Naive thymus-derived CD8-positive, alpha-beta T cell (primary cell): ENCODE results near the gene AUTS2. TPM values are rescaled to one million over a fixed set of nuclear protein-coding genes. Genes with fewer than 3 reads are reported as not detected.
"Not testable (repeated sequence)": the region's sequence is repeated elsewhere in the genome, so short reads cannot be mapped to it uniquely, and the experiment has no call there.

Source experiments
- ATAC-seq, 2 donors: fragments of 150-1000 bp; cut with Tn5 transposase in 1 of 2; sonication (Bioruptor Pico), chemical (Tn5 transposase) in 1 of 2; 1 replicate in 1 of 2; 2 replicates in 1 of 2; pipeline ENCODE4 v1.10.0; 2021; ENCODE audit warnings: mild to moderate bottlenecking in 2 of 2, moderate library complexity in 2 of 2
- POLR2A ChIA-PET: fragments of 350-600 bp; sonication (Branson Sonifier 250); formaldehyde crosslinking; loops from one replicate; lab custom pipeline; 2021; ENCODE audit warnings: antibody characterized with exemption; lab: Charles Lee
- DNase-seq, 10 donors: peaks; one replicate each; pipeline versions ENCODE4 v3.0.0 to v3.0.0-alpha.2; 2020 to 2022
- H3K27ac Mint-ChIP-seq, 10 donors: one replicate each; pipeline ENCODE4 v1.8.0; 2020 to 2022; ENCODE audit warnings: mild to moderate bottlenecking in 10 of 10, mixed read lengths in 10 of 10, moderate library complexity in 4 of 10, inconsistent platforms in 1 of 10
- H3K27me3 Mint-ChIP-seq, 5 donors: one replicate each; pipeline ENCODE4 v1.8.0; 2021 to 2022; ENCODE audit warnings: mixed read lengths in 5 of 5
- H3K36me3 Mint-ChIP-seq, 3 donors: one replicate each; pipeline ENCODE4 v1.8.0; 2020 to 2022; ENCODE audit warnings: mixed read lengths in 3 of 3, mild to moderate bottlenecking in 2 of 3, inconsistent platforms in 1 of 3
- H3K4me1 Mint-ChIP-seq, 4 donors: one replicate each; pipeline ENCODE4 v1.8.0; 2021 to 2022; ENCODE audit warnings: mixed read lengths in 4 of 4
- H3K4me3 Mint-ChIP-seq, 10 donors: one replicate each; pipeline ENCODE4 v1.8.0; 2020 to 2022; ENCODE audit warnings: mild to moderate bottlenecking in 10 of 10, mixed read lengths in 10 of 10, moderate library complexity in 6 of 10, inconsistent platforms in 1 of 10
- H3K9me3 Mint-ChIP-seq, 9 donors: one replicate each; pipeline ENCODE4 v1.8.0; 2020 to 2022; ENCODE audit warnings: mixed read lengths in 9 of 9, mild to moderate bottlenecking in 3 of 9, inconsistent platforms in 1 of 9, moderate library complexity in 1 of 9
- polyA plus RNA-seq, 3 donors: library from polyadenylated mRNA; unstranded; fragments of 300-500 nt; fragmentation: Illumina TruSeq; gene quantifications; one replicate each; pipeline ENCODE4 v1.2.3, GENCODE V29; 2021
- total RNA-seq, 8 experiments: library from RNA in 2 of 8; stranded (reverse) in 2 of 8; gene quantifications; one replicate each; pipeline ENCODE4 v1.2.3 and lab custom pipeline; 2021 to 2026

The AUTS2 gene
- total and polyA plus RNA-seq, 5 experiments from 2014 or later: 0.36 to 4.6 (median 3.0) TPM

GRCh38 chr7:69770613-69771012 is 172.3 kb downstream of the AUTS2 start:
- peaks cover 0 to 2% (median under 1%) of the 10 kb centered on the region in 4 donors for H3K4me1 Mint-ChIP-seq
- DNase-seq (no peak), ATAC-seq (no peak)
- peaks cover 0 to 6% (median 2%) of the 10 kb centered on the region in 5 donors for H3K27me3 Mint-ChIP-seq
- no peak overlapping the region for H3K27ac Mint-ChIP-seq
- no peaks in the 10 kb centered on the region for H3K36me3 Mint-ChIP-seq
- no peak overlapping the region for H3K4me3 Mint-ChIP-seq
- H3K9me3 Mint-ChIP-seq: peaks cover 0 to 2% (median 0%) of the 10 kb centered on the region in 9 donors
- POLR2A ChIA-PET: no interaction called here

DNA sequence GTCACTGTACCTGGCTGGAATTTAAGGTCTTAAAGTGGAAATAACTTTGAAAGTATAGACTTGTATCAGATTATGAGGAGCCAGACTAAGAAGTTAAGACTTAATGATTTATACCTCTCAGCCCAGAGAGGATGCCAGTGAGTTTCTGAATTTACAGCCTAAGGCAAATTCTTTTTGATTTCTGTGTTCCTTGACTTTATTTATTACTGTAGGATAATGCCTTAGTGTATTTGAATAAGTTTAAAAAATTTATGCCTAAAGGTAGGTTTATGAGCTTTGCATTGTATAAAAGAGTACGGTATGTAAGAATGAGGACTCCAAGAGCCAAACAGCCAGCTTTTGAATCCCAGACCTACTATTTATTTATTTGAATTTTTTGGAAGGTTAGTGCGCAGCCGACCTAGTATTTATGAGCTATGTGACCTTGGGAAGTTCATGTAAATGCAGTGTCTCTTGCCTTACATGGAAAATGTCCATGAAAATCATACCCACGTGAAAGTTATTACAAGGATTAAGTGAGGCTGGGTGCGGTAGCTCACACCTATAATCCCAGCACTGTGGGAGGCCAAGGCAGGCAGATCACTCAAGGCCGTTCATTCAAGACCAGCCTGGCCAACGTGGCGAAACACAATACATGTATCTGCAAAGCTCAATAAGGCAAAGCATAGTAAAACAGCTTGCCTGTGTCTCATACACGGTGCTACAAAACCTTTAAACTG is 174.6 kb downstream of the AUTS2 start:
- Mint-ChIP-seq H3K4me1 (peaks cover 0 to 1% (median 0%) of the 10 kb centered on the region in 4 donors), H3K4me3 (no peak overlapping the region), H3K9me3 (no peaks in the 10 kb centered on the region), H3K36me3 (no peaks in the 10 kb centered on the region), H3K27me3 (peaks cover 0 to 3% (median 0%) of the 10 kb centered on the region in 5 donors), H3K27ac (no peak overlapping the region)
- DNase-seq (no peak), ATAC-seq (no peak)
- POLR2A ChIA-PET: no interaction called here

GRCh38 chr7:69773535-69774225 is 175.4 kb downstream of the AUTS2 start:
- H3K27ac Mint-ChIP-seq: no peak overlapping the region

GRCh38 chr7:69775231-69775771 is 177.0 kb downstream of the AUTS2 start:
- DNase-seq: no peak
- Mint-ChIP-seq H3K27me3 (no peaks in the 10 kb centered on the region), H3K27ac (no peak overlapping the region), H3K36me3 (no peaks in the 10 kb centered on the region), H3K9me3 (no peaks in the 10 kb centered on the region), H3K4me3 (no peak overlapping the region), H3K4me1 (peaks cover 0 to 1% (median 0%) of the 10 kb centered on the region in 4 donors)
- POLR2A ChIA-PET: no interaction called here
- ATAC-seq: no peak

More at GRCh38 chr7:69773535-69774225, 175.4 kb downstream of the AUTS2 start:
- Mint-ChIP-seq H3K27me3 (no peaks in the 10 kb centered on the region), H3K4me1 (peaks cover 0 to 1% (median 0%) of the 10 kb centered on the region in 4 donors), H3K4me3 (no peak overlapping the region), H3K9me3 (no peaks in the 10 kb centered on the region), H3K36me3 (no peaks in the 10 kb centered on the region)
- DNase-seq (no peak), ATAC-seq (no peak)
- POLR2A ChIA-PET: no interaction called here

- Mint-ChIP-seq H3K36me3 (no peaks in the 10 kb centered on the region), H3K27me3 (no peaks in the 10 kb centered on the region), H3K4me1 (no peaks in the 10 kb centered on the region), H3K27ac (no peak overlapping the region), H3K9me3 (no peaks in the 10 kb centered on the region), H3K4me3 (no peak overlapping the region)
- POLR2A ChIA-PET: no interaction called here
- DNase-seq (no peak), ATAC-seq (no peak)
Measured at GRCh38 chr7:69776611-69777010, 178.3 kb downstream of the AUTS2 start.

DNA sequence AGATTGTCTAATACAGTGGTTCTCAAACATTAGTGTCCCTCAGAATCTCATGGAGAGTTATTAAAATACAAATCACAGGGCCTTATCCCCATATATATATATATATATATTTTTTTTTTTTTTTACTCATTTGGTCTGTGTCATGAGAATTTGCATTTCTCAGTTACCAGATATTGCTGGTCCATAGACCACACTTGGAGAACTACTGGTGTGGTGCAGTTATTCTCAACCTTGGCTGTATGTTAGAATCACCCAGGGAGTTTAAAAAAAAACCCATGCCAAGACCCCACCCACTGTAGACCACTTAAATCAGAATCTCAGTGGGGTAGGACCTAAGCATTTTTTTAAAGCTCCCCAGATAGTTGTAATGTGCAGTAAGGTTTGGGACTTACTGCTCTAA is 179.9 kb downstream of the AUTS2 start:
- Mint-ChIP-seq H3K4me3 (no peak overlapping the region), H3K4me1 (no peaks in the 10 kb centered on the region), H3K36me3 (no peaks in the 10 kb centered on the region), H3K27ac (no peak overlapping the region), H3K27me3 (no peaks in the 10 kb centered on the region), H3K9me3 (no peaks in the 10 kb centered on the region)
- DNase-seq (no peak), ATAC-seq (no peak)
- POLR2A ChIA-PET: no interaction called here

DNA sequence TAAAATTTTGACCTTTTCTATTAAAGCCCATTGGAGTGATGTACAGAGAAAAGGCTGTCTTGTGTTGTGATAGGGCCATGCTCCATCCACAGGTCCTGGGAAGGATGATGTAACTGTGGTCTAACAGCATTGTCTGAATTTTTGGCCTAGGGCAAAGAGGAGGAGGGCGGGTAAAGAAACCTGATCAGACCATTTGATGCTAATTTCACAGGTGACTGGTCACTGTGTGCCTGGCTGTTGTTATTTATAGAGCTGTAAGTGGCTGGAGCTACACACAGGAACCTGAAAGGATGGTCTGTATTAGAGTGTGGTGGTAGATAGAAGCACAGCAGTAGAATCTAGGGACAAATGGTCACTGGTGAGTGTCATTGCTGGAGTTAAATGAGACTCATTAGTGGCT is 182.1 kb downstream of the AUTS2 start:
- no peak overlapping the region for H3K27ac Mint-ChIP-seq
- H3K4me3 Mint-ChIP-seq: no peak overlapping the region
- no peaks in the 10 kb centered on the region for H3K4me1 Mint-ChIP-seq
- H3K27me3 Mint-ChIP-seq: peaks cover 0 to 4% (median 0%) of the 10 kb centered on the region in 5 donors
- H3K36me3 Mint-ChIP-seq: no peaks in the 10 kb centered on the region
- POLR2A ChIA-PET: no interaction called here
- H3K9me3 Mint-ChIP-seq: no peaks in the 10 kb centered on the region
- no peak for ATAC-seq
- no peak for DNase-seq

GRCh38 chr7:69781412-69781846 is 183.2 kb downstream of the AUTS2 start:
- ATAC-seq (no peak), DNase-seq (no peak)
- Mint-ChIP-seq H3K36me3 (no peaks in the 10 kb centered on the region), H3K27ac (no peak overlapping the region), H3K27me3 (peaks cover 0 to 4% (median 0%) of the 10 kb centered on the region in 5 donors), H3K4me1 (no peaks in the 10 kb centered on the region), H3K4me3 (no peak overlapping the region), H3K9me3 (no peaks in the 10 kb centered on the region)
- POLR2A ChIA-PET: no interaction called here

DNA sequence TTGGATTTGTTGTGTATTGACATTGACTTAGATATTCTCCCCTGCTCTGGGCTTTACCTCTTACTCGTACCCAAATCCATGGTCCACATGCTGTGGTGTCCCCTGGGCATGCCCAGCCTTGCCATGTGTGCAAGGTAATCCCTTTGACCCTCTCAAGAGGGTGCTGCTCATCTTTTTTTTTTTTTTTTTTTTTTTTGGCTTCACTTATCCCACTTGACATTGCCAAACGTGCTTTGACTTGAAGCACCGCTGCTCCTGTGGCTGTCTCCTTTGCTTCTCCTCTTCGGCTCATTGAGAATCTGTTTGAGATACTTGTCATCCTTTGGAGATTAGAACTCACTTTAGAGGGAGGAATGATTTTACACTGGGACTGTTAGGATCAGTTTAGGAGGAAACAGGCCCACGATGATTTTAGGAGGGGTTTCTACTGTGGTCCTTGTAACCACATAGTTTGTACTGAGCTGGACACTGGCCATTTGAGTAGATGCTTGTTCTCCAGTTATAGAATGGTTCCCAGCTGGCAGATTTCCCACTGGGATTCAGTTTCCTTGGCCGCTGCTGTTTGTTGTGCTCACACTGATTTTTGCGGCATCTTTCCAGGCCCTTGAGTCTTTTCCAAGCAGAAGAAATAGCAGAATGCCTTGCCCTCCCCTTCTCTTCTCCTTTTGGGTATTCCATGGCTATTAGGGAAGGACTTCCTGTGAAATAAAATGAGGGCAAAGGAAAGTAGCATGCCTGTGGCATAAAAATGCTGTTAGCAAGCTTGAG is 184.8 kb downstream of the AUTS2 start:
- H3K4me3 Mint-ChIP-seq: no peak overlapping the region
- DNase-seq: no peak
- no peaks in the 10 kb centered on the region for H3K36me3 Mint-ChIP-seq
- no peak overlapping the region for H3K27ac Mint-ChIP-seq
- H3K27me3 Mint-ChIP-seq: peaks cover 0 to 4% (median 0%) of the 10 kb centered on the region in 5 donors
- POLR2A ChIA-PET: no interaction called here
- no peaks in the 10 kb centered on the region for H3K4me1 Mint-ChIP-seq
- no peak for ATAC-seq
- peaks cover 0 to 4% (median 0%) of the 10 kb centered on the region in 9 donors for H3K9me3 Mint-ChIP-seq

DNA sequence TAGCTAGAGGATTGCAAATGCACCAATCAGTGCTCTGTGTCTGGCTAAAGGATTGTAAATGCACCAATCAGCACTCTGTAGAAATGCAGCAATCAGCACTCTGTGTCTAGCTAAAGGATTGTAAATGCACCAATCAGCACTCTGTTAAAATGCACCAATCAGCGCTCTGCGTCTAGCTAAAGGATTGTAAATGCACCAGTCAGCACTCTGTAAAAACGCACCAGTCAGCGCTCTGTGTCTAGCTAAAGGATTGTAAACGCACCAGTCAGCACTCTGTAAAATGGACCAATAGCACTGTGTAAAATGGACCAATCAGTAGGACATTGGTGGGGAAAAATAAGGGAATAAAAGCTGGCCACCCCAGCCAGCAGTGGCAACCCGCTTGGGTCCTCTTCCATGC is 187.9 kb downstream of the AUTS2 start:
- ATAC-seq, H3K36me3 Mint-ChIP-seq, DNase-seq, H3K4me3 Mint-ChIP-seq, H3K9me3 Mint-ChIP-seq, H3K27me3 Mint-ChIP-seq, H3K27ac Mint-ChIP-seq, POLR2A ChIA-PET, H3K4me1 Mint-ChIP-seq: not testable (repeated sequence)

GRCh38 chr7:69786730-69787395 is 188.6 kb downstream of the AUTS2 start:
- POLR2A ChIA-PET: no interaction called here
- Mint-ChIP-seq H3K27ac (no peak overlapping the region), H3K9me3 (peaks cover 0 to 4% (median 0%) of the 10 kb centered on the region in 9 donors), H3K4me3 (no peak overlapping the region), H3K27me3 (peaks cover 0 to 4% (median 0%) of the 10 kb centered on the region in 5 donors), H3K4me1 (no peaks in the 10 kb centered on the region), H3K36me3 (no peaks in the 10 kb centered on the region)
- DNase-seq (no peak), ATAC-seq (no peak)

GRCh38 chr7:69787736-69788431 is 189.6 kb downstream of the AUTS2 start:
- H3K27ac Mint-ChIP-seq: no peak overlapping the region
- peaks cover 0 to 4% (median 0%) of the 10 kb centered on the region in 5 donors for H3K27me3 Mint-ChIP-seq
- DNase-seq (no peak), ATAC-seq (no peak)
- peaks cover 0 to 4% (median 0%) of the 10 kb centered on the region in 9 donors for H3K9me3 Mint-ChIP-seq
- H3K4me1 Mint-ChIP-seq: no peaks in the 10 kb centered on the region
- POLR2A ChIA-PET: no interaction called here
- no peak overlapping the region for H3K4me3 Mint-ChIP-seq
- no peaks in the 10 kb centered on the region for H3K36me3 Mint-ChIP-seq
